Osteocyte (in vitro differentiated cells): ENCODE data around the gene OR52E4. TPM values are rescaled to one million over a fixed set of nuclear protein-coding genes. Genes with fewer than 3 reads are reported as not detected.

ENCODE experiments used
- DNase-seq: peaks from one replicate; pipeline ENCODE4 v3.0.0; 2021; ENCODE audit warnings: mixed read lengths; ENCODE audit not compliant: unreplicated experiment; ENCODE audit errors: extremely low spot score
- H3K27ac Mint-ChIP-seq: one replicate; pipeline ENCODE4 v1.8.0; 2021; ENCODE audit warnings: mild to moderate bottlenecking, mixed read lengths; ENCODE audit not compliant: unreplicated experiment
- H3K27me3 Mint-ChIP-seq: one replicate; pipeline ENCODE4 v1.8.0; 2021; ENCODE audit warnings: mixed read lengths; ENCODE audit not compliant: unreplicated experiment
- H3K36me3 Mint-ChIP-seq: one replicate; pipeline ENCODE4 v1.8.0; 2021; ENCODE audit warnings: mixed read lengths; ENCODE audit not compliant: unreplicated experiment
- H3K4me1 Mint-ChIP-seq: one replicate; pipeline ENCODE4 v1.8.0; 2021; ENCODE audit warnings: mixed read lengths; ENCODE audit not compliant: unreplicated experiment
- H3K4me3 Mint-ChIP-seq: one replicate; pipeline ENCODE4 v1.8.0; 2021; ENCODE audit warnings: mild to moderate bottlenecking, moderate library complexity, mixed read lengths; ENCODE audit not compliant: unreplicated experiment
- H3K9me3 Mint-ChIP-seq: one replicate; pipeline ENCODE4 v1.8.0; 2021; ENCODE audit warnings: mixed read lengths; ENCODE audit not compliant: unreplicated experiment
- CTCF ChIP-seq: fragments of 200-600 bp; sonication (generic); IDR thresholded peaks from 2 replicates; pipeline ENCODE4 v1.5.0; 2021; ENCODE audit warnings: antibody characterized with exemption, mild to moderate bottlenecking, moderate library complexity
- total RNA-seq: library from RNA; stranded (reverse); gene quantifications from 2 replicates; pipeline ENCODE4 v1.2.1, GENCODE V29; 2021

OR52E4 gene
- total RNA-seq, 1 donor from 2014 or later = not detected

- Mint-ChIP-seq H3K36me3 (no peaks in the 10 kb centered on the region), H3K27ac (no peak overlapping the region), H3K4me3 (no peak overlapping the region), H3K4me1 (no peaks in the 10 kb centered on the region), H3K9me3 (no peaks in the 10 kb centered on the region), H3K27me3 (no peaks in the 10 kb centered on the region)
- no peak for DNase-seq
- TF ChIP-seq CTCF = no peak
Observed at GRCh38 chr11:5846701-5847100, 33.7 kb upstream of the OR52E4 start.

- no peak for TF ChIP-seq CTCF
- DNase-seq = no peak
- H3K27ac Mint-ChIP-seq = no peak overlapping the region
- no peak overlapping the region for H3K4me3 Mint-ChIP-seq
- H3K9me3 Mint-ChIP-seq = peaks cover 8% of the 10 kb centered on the region
- no peaks in the 10 kb centered on the region for H3K4me1 Mint-ChIP-seq
- no peaks in the 10 kb centered on the region for H3K36me3 Mint-ChIP-seq
- no peaks in the 10 kb centered on the region for H3K27me3 Mint-ChIP-seq
Observed at GRCh38 chr11:5847711-5848110, 32.7 kb upstream of the OR52E4 start.

DNA sequence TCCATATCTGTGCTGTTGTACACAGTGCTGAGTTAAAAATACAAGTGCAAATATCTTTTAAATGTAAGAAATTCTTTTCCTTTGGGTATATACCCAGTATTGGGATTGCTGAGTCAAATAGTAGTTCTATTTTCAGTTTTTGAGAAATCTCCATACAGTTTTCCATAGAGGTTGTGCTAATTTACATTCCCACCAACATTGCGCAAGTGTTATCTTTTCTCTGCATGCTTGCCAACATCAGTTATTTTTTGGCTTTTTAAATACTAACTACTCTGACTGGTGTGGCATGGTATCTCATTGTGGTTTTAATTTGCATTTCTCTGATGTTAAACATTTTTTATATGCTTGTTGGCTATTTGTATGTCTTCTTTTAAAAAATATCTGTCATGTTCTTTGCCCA, 29.4 kb upstream of the OR52E4 start:
- no peaks in the 10 kb centered on the region for H3K36me3 Mint-ChIP-seq
- H3K27me3 Mint-ChIP-seq = no peaks in the 10 kb centered on the region
- no peak for DNase-seq
- H3K4me1 Mint-ChIP-seq = no peaks in the 10 kb centered on the region
- TF ChIP-seq CTCF = no peak
- H3K27ac Mint-ChIP-seq = no peak overlapping the region
- H3K9me3 Mint-ChIP-seq = peaks cover 18% of the 10 kb centered on the region
- no peak overlapping the region for H3K4me3 Mint-ChIP-seq

DNA sequence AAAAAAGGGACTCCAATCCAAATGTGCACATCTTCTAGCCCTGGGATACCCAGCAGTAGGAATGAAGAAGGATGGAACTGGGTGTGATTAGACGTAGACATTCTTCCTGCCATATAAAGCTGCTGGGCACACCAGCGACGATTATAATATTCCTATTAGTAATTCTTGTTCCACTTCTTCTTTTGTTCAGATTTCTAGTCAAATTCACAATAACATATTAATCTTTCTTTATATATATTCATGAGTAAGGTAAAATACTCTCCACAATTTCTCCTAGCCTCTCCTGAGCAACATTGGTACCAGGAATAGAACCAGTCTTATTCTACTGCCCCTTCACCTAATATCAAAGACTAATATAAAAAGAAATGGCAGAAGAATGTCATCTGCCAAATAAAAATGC, 22.8 kb upstream of the OR52E4 start, which contains the start of gene OR52E8:
Gene OR52E8, minus strand, starts transcription at position 101 of the 400 bp plus-strand sequence. Its CDS starts 0 bp downstream, at position 101.
- no peak for TF ChIP-seq CTCF
- H3K4me1 Mint-ChIP-seq = no peaks in the 10 kb centered on the region
- no peaks in the 10 kb centered on the region for H3K36me3 Mint-ChIP-seq
- DNase-seq = no peak
- H3K9me3 Mint-ChIP-seq = peaks cover 11% of the 10 kb centered on the region
- no peak within 1 kb of the TSS for H3K4me3 Mint-ChIP-seq
- H3K27me3 Mint-ChIP-seq = peaks cover 4% of the 10 kb centered on the region
- no peak within 1 kb of the TSS for H3K27ac Mint-ChIP-seq

DNA sequence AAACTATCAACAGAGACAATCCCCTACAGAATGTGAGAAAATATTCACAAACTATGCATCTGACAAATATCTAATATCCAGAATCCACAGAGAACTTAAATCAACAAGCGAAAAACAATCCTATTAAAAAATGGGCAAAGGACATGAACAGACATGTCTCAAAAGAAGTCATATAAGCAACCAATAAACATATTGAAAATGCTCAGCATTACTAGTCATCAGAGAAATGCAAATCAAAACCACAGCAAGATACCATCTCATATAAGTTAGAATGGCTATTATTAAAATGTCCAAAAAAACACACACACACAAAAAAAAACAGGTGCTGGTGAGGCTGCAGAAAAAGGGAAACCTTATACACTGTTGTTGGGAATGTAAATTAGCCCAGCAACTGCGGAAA, 14.6 kb upstream of the OR52E4 start:
- H3K27ac Mint-ChIP-seq = no peak overlapping the region
- no peaks in the 10 kb centered on the region for H3K9me3 Mint-ChIP-seq
- peaks cover 4% of the 10 kb centered on the region for H3K27me3 Mint-ChIP-seq
- TF ChIP-seq CTCF = no peak
- no peak overlapping the region for H3K4me3 Mint-ChIP-seq
- H3K36me3 Mint-ChIP-seq = no peaks in the 10 kb centered on the region
- no peaks in the 10 kb centered on the region for H3K4me1 Mint-ChIP-seq
- DNase-seq = no peak
